ENCODE results near the gene KCNQ1OT1.

The KCNQ1OT1 gene

DNA sequence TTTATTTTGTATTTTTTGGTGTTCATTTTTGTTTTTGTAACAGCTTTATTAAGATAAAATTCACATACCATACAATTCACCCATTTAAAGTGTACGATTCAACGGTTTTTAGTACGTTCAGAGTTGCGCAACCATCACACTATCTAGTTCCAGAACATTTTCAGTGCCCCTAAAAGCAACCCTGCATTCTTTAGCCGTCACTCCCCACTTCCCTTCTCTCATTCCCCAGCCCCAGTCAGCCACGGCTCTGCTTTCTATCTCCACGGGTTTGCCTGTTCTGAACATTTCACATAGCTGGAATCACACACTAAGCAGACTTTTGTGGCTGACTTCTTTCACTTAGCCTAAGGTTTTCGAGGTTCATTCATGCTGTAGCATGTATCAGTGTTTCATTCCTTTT, 9.6 kb upstream of the KCNQ1OT1 start:
- Histone ChIP-seq H3K9ac (ENCODE audit: low read depth, low read length, poor library complexity) (no peak overlapping the region), H2BK5ac (ENCODE audit: low read length) (no peak overlapping the region), H3K4ac (ENCODE audit: low read length) (no peak overlapping the region), H2AFZ (ENCODE audit: low read length) (no peak overlapping the region), H3K79me1 (ENCODE audit: low read depth, low read length) (no peaks in the 10 kb centered on the region), H2BK15ac (ENCODE audit: low read length) (no peak overlapping the region), H2BK12ac (ENCODE audit: low read length) (no peak overlapping the region), H3K27me3 (ENCODE audit: control insufficient read depth in 3 of 3, insufficient read depth in 3 of 3, low read depth in 1 of 3, low read length in 3 of 3) (peaks cover 0 to 70% (median 6%) of the 10 kb centered on the region in 3 experiments), H3K36me3 (replicated peaks in 1 of 2; ENCODE audit: control insufficient read depth in 2 of 2, insufficient read depth in 2 of 2, low read length in 2 of 2) (peaks cover 0 to 1% of the 10 kb centered on the region in 2 donors), H3K27ac (replicated peaks; ENCODE audit: low read length) (no peak overlapping the region), H3K4me1 (ENCODE audit: control insufficient read depth in 2 of 2, insufficient read depth in 1 of 2, low read depth in 1 of 2, low read length in 2 of 2) (no peaks in the 10 kb centered on the region), H4K8ac (ENCODE audit: low read depth, low read length) (no peak overlapping the region), H3K4me2 (ENCODE audit: insufficient read depth, low read length, poor library complexity, severe bottlenecking) (no peak overlapping the region), H4K91ac (ENCODE audit: low read depth, low read length, poor library complexity) (no peak overlapping the region), H3K23ac (ENCODE audit: low read depth, low read length, poor library complexity) (no peak overlapping the region), H3K18ac (ENCODE audit: low read length) (no peak overlapping the region), H3K4me3 (ENCODE audit: low read length in 2 of 2) (no peak overlapping the region), H3K9me3 (replicated peaks in 1 of 2; ENCODE audit: control insufficient read depth in 2 of 2, insufficient read depth in 1 of 2, low read depth in 1 of 2, low read length in 2 of 2) (peaks cover 7 to 17% of the 10 kb centered on the region in 2 donors), H3K14ac (ENCODE audit: low read length) (no peak overlapping the region), H2BK120ac (ENCODE audit: low read depth, low read length) (no peak overlapping the region), H2AK5ac (ENCODE audit: low read depth, low read length) (no peak overlapping the region)
- no peak for DNase-seq (ENCODE audit: low spot score)
- WGBS, 2 donors (ENCODE audit: extremely low coverage in 2 of 2, insufficient read length in 2 of 2, insufficient replicate concordance in 1 of 2), result no CpG with 5 or more reads among the region's 8 CpGs

DNA sequence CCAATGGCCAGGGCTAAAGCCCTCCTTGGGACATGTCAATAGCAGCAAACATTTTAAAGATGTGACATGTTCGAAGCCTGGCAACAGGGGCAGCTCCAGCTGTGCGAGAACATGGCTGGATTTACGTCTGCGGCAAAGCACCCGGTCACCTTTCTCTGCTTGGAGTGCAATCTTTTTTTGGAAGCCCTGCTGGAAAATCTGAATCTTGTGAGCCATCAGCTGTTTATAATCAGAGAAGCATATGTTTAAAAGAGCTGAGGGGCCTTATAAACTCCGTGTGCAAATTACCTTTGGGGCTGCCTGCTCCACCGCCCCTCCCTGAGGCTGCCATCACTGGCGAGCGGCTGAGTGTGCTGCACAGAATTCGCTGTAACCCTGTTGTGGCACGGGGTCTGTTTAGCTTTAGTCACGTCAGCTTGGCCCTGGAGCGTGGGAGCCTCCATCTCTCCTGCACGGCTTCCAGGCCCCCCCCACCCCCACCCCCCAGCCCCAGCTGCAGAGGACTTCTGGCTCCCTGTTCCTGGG, 9.0 kb upstream of the KCNQ1OT1 start:
- Histone ChIP-seq H2BK5ac (ENCODE audit: low read length) (no peak overlapping the region), H3K4me1 (ENCODE audit: control insufficient read depth in 2 of 2, insufficient read depth in 1 of 2, low read depth in 1 of 2, low read length in 2 of 2) (peaks cover 0 to 2% of the 10 kb centered on the region in 2 donors), H3K27ac (replicated peaks; ENCODE audit: low read length) (no peak overlapping the region), H3K14ac (ENCODE audit: low read length) (no peak overlapping the region), H3K4ac (ENCODE audit: low read length) (no peak overlapping the region), H3K27me3 (ENCODE audit: control insufficient read depth in 3 of 3, insufficient read depth in 3 of 3, low read depth in 1 of 3, low read length in 3 of 3) (peaks cover 0 to 66% (median 2%) of the 10 kb centered on the region in 3 experiments), H3K4me3 (ENCODE audit: low read length in 2 of 2) (no peak overlapping the region), H2BK12ac (ENCODE audit: low read length) (no peak overlapping the region), H3K36me3 (replicated peaks in 1 of 2; ENCODE audit: control insufficient read depth in 2 of 2, insufficient read depth in 2 of 2, low read length in 2 of 2) (peaks cover 0 to 1% of the 10 kb centered on the region in 2 donors), H2BK15ac (ENCODE audit: low read length) (no peak overlapping the region), H3K9ac (ENCODE audit: low read depth, low read length, poor library complexity) (no peak overlapping the region), H4K91ac (ENCODE audit: low read depth, low read length, poor library complexity) (no peak overlapping the region), H2BK120ac (ENCODE audit: low read depth, low read length) (no peak overlapping the region), H3K18ac (ENCODE audit: low read length) (no peak overlapping the region), H2AK5ac (ENCODE audit: low read depth, low read length) (no peak overlapping the region), H4K8ac (ENCODE audit: low read depth, low read length) (no peak overlapping the region), H3K23ac (ENCODE audit: low read depth, low read length, poor library complexity) (no peak overlapping the region), H3K4me2 (ENCODE audit: insufficient read depth, low read length, poor library complexity, severe bottlenecking) (no peak overlapping the region), H2AFZ (ENCODE audit: low read length) (no peak overlapping the region), H3K9me3 (replicated peaks in 1 of 2; ENCODE audit: control insufficient read depth in 2 of 2, insufficient read depth in 1 of 2, low read depth in 1 of 2, low read length in 2 of 2) (peaks cover 7 to 17% of the 10 kb centered on the region in 2 donors), H3K79me1 (ENCODE audit: low read depth, low read length) (no peaks in the 10 kb centered on the region)
- no CpG with 5 or more reads among the region's 14 CpGs for WGBS, 2 donors (ENCODE audit: extremely low coverage in 2 of 2, insufficient read length in 2 of 2, insufficient replicate concordance in 1 of 2)
- no peak for DNase-seq (ENCODE audit: low spot score)

DNA sequence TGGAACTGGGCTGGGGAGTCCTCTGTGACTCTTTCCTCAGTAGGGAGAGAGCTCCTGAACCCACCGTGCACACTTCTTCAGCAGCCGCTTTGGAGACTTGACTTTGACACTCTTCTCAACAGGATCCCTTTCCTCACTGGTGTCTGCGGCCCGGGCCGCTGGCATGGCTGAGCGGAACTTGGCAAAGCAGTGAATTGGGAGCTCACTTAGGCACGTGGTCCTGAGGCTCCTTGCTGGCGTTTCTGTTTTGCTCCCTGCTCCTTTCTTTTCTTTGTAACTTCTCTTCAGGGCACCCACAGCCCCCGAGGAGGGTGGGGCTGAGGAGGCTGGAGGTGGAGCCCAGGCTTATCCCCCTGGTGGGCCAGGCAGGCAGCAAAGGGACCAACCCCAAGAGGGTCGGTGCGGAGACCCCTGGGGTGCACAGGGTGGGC, 8.4 kb upstream of the KCNQ1OT1 start:
- Histone ChIP-seq H2BK12ac (ENCODE audit: low read length) (no peak overlapping the region), H3K14ac (ENCODE audit: low read length) (no peak overlapping the region), H3K9ac (ENCODE audit: low read depth, low read length, poor library complexity) (peak overlapping the region; percentile 24), H3K79me1 (ENCODE audit: low read depth, low read length) (no peaks in the 10 kb centered on the region), H3K9me3 (replicated peaks in 1 of 2; ENCODE audit: control insufficient read depth in 2 of 2, insufficient read depth in 1 of 2, low read depth in 1 of 2, low read length in 2 of 2) (peaks cover 7 to 17% of the 10 kb centered on the region in 2 donors), H3K4ac (ENCODE audit: low read length) (no peak overlapping the region), H3K4me3 (ENCODE audit: low read length in 2 of 2) (no peak overlapping the region), H3K4me2 (ENCODE audit: insufficient read depth, low read length, poor library complexity, severe bottlenecking) (no peak overlapping the region), H4K91ac (ENCODE audit: low read depth, low read length, poor library complexity) (no peak overlapping the region), H3K36me3 (replicated peaks in 1 of 2; ENCODE audit: control insufficient read depth in 2 of 2, insufficient read depth in 2 of 2, low read length in 2 of 2) (peaks cover 0 to 1% of the 10 kb centered on the region in 2 donors), H2AFZ (ENCODE audit: low read length) (no peak overlapping the region), H2BK15ac (ENCODE audit: low read length) (no peak overlapping the region), H3K18ac (ENCODE audit: low read length) (no peak overlapping the region), H3K27me3 (ENCODE audit: control insufficient read depth in 3 of 3, insufficient read depth in 3 of 3, low read depth in 1 of 3, low read length in 3 of 3) (peaks cover 0 to 60% (median 2%) of the 10 kb centered on the region in 3 experiments), H4K8ac (ENCODE audit: low read depth, low read length) (no peak overlapping the region), H2BK120ac (ENCODE audit: low read depth, low read length) (no peak overlapping the region), H2AK5ac (ENCODE audit: low read depth, low read length) (no peak overlapping the region), H3K4me1 (ENCODE audit: control insufficient read depth in 2 of 2, insufficient read depth in 1 of 2, low read depth in 1 of 2, low read length in 2 of 2) (peaks cover 4 to 8% of the 10 kb centered on the region in 2 donors), H3K23ac (ENCODE audit: low read depth, low read length, poor library complexity) (no peak overlapping the region), H2BK5ac (ENCODE audit: low read length) (no peak overlapping the region), H3K27ac (replicated peaks; ENCODE audit: low read length) (no peak overlapping the region)
- WGBS, 2 donors (ENCODE audit: extremely low coverage in 2 of 2, insufficient read length in 2 of 2, insufficient replicate concordance in 1 of 2), result no CpG with 5 or more reads among the region's 11 CpGs
- no peak for DNase-seq (ENCODE audit: low spot score)

DNA sequence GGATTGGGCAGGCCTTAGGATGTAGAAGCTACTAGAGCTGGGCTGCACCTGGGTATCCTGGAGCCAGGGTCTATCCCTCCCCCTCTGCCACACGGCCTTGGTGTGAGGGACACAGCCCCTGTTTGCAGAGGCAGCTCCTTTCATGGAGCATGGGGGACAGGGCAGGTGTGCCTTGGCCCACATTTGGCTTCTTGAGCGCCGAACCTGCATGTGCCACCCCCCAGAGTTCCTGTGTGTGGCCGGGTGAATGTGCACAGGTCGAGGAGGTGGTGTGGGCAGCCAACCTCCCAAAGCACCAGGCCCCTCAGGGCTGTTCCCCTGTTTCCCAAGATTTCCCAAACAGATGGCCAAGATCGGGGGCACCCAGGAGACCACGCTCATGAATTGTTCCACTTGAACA, 7.9 kb upstream of the KCNQ1OT1 start:
- Histone ChIP-seq H3K14ac (ENCODE audit: low read length) (no peak overlapping the region), H2BK12ac (ENCODE audit: low read length) (no peak overlapping the region), H3K9ac (ENCODE audit: low read depth, low read length, poor library complexity) (no peak overlapping the region), H3K27ac (replicated peaks; ENCODE audit: low read length) (no peak overlapping the region), H3K18ac (ENCODE audit: low read length) (peak overlapping the region; percentile 59), H3K36me3 (replicated peaks in 1 of 2; ENCODE audit: control insufficient read depth in 2 of 2, insufficient read depth in 2 of 2, low read length in 2 of 2) (peaks cover 0 to 1% of the 10 kb centered on the region in 2 donors), H2BK120ac (ENCODE audit: low read depth, low read length) (no peak overlapping the region), H3K9me3 (replicated peaks in 1 of 2; ENCODE audit: control insufficient read depth in 2 of 2, insufficient read depth in 1 of 2, low read depth in 1 of 2, low read length in 2 of 2) (peaks cover 7 to 17% of the 10 kb centered on the region in 2 donors), H2AFZ (ENCODE audit: low read length) (no peak overlapping the region), H4K8ac (ENCODE audit: low read depth, low read length) (no peak overlapping the region), H3K4me3 (ENCODE audit: low read length in 2 of 2) (no peak overlapping the region), H3K4ac (ENCODE audit: low read length) (no peak overlapping the region), H2BK5ac (ENCODE audit: low read length) (no peak overlapping the region), H4K91ac (ENCODE audit: low read depth, low read length, poor library complexity) (no peak overlapping the region), H3K79me1 (ENCODE audit: low read depth, low read length) (no peaks in the 10 kb centered on the region), H2AK5ac (ENCODE audit: low read depth, low read length) (no peak overlapping the region), H3K4me1 (ENCODE audit: control insufficient read depth in 2 of 2, insufficient read depth in 1 of 2, low read depth in 1 of 2, low read length in 2 of 2) (peaks cover 7 to 12% of the 10 kb centered on the region in 2 donors), H3K23ac (ENCODE audit: low read depth, low read length, poor library complexity) (peak overlapping the region; percentile 71), H3K27me3 (ENCODE audit: control insufficient read depth in 3 of 3, insufficient read depth in 3 of 3, low read depth in 1 of 3, low read length in 3 of 3) (peaks cover 0 to 56% (median 2%) of the 10 kb centered on the region in 3 experiments), H2BK15ac (ENCODE audit: low read length) (no peak overlapping the region), H3K4me2 (ENCODE audit: insufficient read depth, low read length, poor library complexity, severe bottlenecking) (no peak overlapping the region)
- no peak for DNase-seq (ENCODE audit: low spot score)
- no CpG with 5 or more reads among the region's 7 CpGs for WGBS, 2 donors (ENCODE audit: extremely low coverage in 2 of 2, insufficient read length in 2 of 2, insufficient replicate concordance in 1 of 2)

All from neuronal stem cell (in vitro differentiated cells).